Measurements from ENCODE around the gene LRCH1.
"Not testable (repeated sequence)": the region's sequence is repeated elsewhere in the genome, so short reads cannot be mapped to it uniquely, and the experiment has no call there.

LRCH1 gene

GRCh38 chr13:46759846-46760245 lies 206.9 kb downstream of the LRCH1 start:
- no peak for DNase-seq

GRCh38 chr13:46761174-46761573 lies 208.2 kb downstream of the LRCH1 start:
- no peak for DNase-seq

- DNase-seq: no peak
Observed at GRCh38 chr13:46761866-46762265, 208.9 kb downstream of the LRCH1 start.

GRCh38 chr13:46769925-46770324 lies 217.0 kb downstream of the LRCH1 start:
- DNase-seq: not testable (repeated sequence)

GRCh38 chr13:46771693-46772092 lies 218.7 kb downstream of the LRCH1 start:
- no peak for DNase-seq

GRCh38 chr13:46773541-46773940 lies 220.6 kb downstream of the LRCH1 start:
- no peak for DNase-seq

GRCh38 chr13:46775385-46776107 lies 222.6 kb downstream of the LRCH1 start:
- DNase-seq: no peak

- no peak for DNase-seq
Observed at GRCh38 chr13:46778095-46778494, 225.1 kb downstream of the LRCH1 start.

- DNase-seq: no peak
Observed at GRCh38 chr13:46778890-46779289, 225.9 kb downstream of the LRCH1 start.

- DNase-seq: no peak
Observed at GRCh38 chr13:46782066-46782465, 229.1 kb downstream of the LRCH1 start.

- no peak for DNase-seq
Observed at GRCh38 chr13:46782691-46783090, 229.7 kb downstream of the LRCH1 start.

- no peak for DNase-seq
Observed at GRCh38 chr13:46783504-46783903, 230.5 kb downstream of the LRCH1 start.

GRCh38 chr13:46795321-46795720 lies 242.4 kb downstream of the LRCH1 start:
- DNase-seq: no peak

GRCh38 chr13:46796129-46796514 lies 243.2 kb downstream of the LRCH1 start:
- no peak for DNase-seq

- peak; percentile 80 for DNase-seq
Observed at GRCh38 chr13:46796515-46797474, 243.8 kb downstream of the LRCH1 start, which contains the start of gene ESD. TSS of gene ESD (minus strand) at chr13:46797161. CDS start at chr13:46791413, 5,748 bp downstream.

GRCh38 chr13:46797501-46798237 lies 244.7 kb downstream of the LRCH1 start:
- no peak for DNase-seq

- DNase-seq: no peak
Observed at GRCh38 chr13:46799139-46799538, 246.2 kb downstream of the LRCH1 start.

GRCh38 chr13:46801858-46802257 lies 248.9 kb downstream of the LRCH1 start:
- DNase-seq: no peak
